Smooth muscle cell (in vitro differentiated cells): Measurements from ENCODE around the gene KATNB1. TPM values are rescaled to one million over a fixed set of nuclear protein-coding genes. Genes with fewer than 3 reads are reported as not detected.

ENCODE experiments used
- DNase-seq: peaks from one replicate; lab custom pipeline; 2025; ENCODE audit not compliant: unreplicated experiment; lab: John Stamatoyannopoulos, UW
- H2AFZ ChIP-seq: fragments of 200-600 bp; sonication (generic); 2 replicates; pipeline ENCODE4 v1.6.0; 2016; ENCODE audit warnings: antibody characterized with exemption, low read depth, mild to moderate bottlenecking
- H3F3A ChIP-seq: fragments of 200-600 bp; sonication (generic); 2 replicates; pipeline ENCODE4 v1.6.0; 2017; ENCODE audit warnings: antibody characterized with exemption, low read depth
- H3K27ac ChIP-seq: fragments of 200-600 bp; sonication (generic); 2 replicates; pipeline ENCODE4 v1.5.1; 2016; ENCODE audit warnings: low read depth, mild to moderate bottlenecking
- H3K27me3 ChIP-seq: fragments of 200-600 bp; sonication (generic); 2 replicates; pipeline ENCODE4 v1.6.1; 2016; ENCODE audit warnings: low read depth, mild to moderate bottlenecking
- H3K36me3 ChIP-seq: fragments of 200-600 bp; sonication (generic); 2 replicates; pipeline ENCODE4 v1.5.1; 2016; ENCODE audit warnings: low read depth
- H3K4me1 ChIP-seq: fragments of 200-600 bp; sonication (generic); 2 replicates; pipeline ENCODE4 v1.5.1; 2016; ENCODE audit warnings: low read depth
- H3K4me2 ChIP-seq: fragments of 200-600 bp; sonication (generic); 2 replicates; pipeline ENCODE4 v1.6.0; 2016; ENCODE audit warnings: mild to moderate bottlenecking
- H3K4me3 ChIP-seq: fragments of 200-600 bp; sonication (generic); 2 replicates; pipeline ENCODE4 v1.5.1; 2016; ENCODE audit warnings: mild to moderate bottlenecking
- H3K79me2 ChIP-seq: fragments of 200-600 bp; sonication (generic); 2 replicates; pipeline ENCODE4 v1.6.0; 2016; ENCODE audit warnings: low read depth, mild to moderate bottlenecking
- H3K9ac ChIP-seq: fragments of 200-600 bp; sonication (generic); 2 replicates; pipeline ENCODE4 v1.6.0; 2016; ENCODE audit warnings: low read depth
- H3K9me3 ChIP-seq: fragments of 200-600 bp; sonication (generic); replicated peaks from 2 replicates; pipeline ENCODE4 v1.5.1; 2016; ENCODE audit warnings: low read depth
- H4K20me1 ChIP-seq: fragments of 200-600 bp; sonication (generic); 2 replicates; pipeline ENCODE4 v1.6.0; 2016; ENCODE audit warnings: low read depth
- CTCF ChIP-seq: fragments of 200-600 bp; sonication (generic); IDR thresholded peaks from 2 replicates; pipeline ENCODE4 v1.5.1; 2017; ENCODE audit warnings: borderline replicate concordance, mild to moderate bottlenecking, antibody characterized with exemption; ENCODE audit not compliant: insufficient read depth, poor library complexity, severe bottlenecking
- WGBS: methylation state at CpG from one replicate; pipeline ENCODE4 v1.1.7; 2016; ENCODE audit warnings: low lambda C conversion rate; 5-methylcytosine and 5-hydroxymethylcytosine counted together
- polyA plus RNA-seq: library from polyadenylated mRNA; unstranded; fragments of >200 nt; fragmentation: Nextera tagmentation; extraction: Ambion mirVana; gene quantifications from 2 replicates; pipeline ENCODE4 v1.2.1, GENCODE V29; 2016
- total RNA-seq: library from RNA; depleted of rRNA; stranded (reverse); fragments of >200 nt; gene quantifications from 2 replicates; pipeline ENCODE4 v1.2.3, GENCODE V29; 2014

KATNB1 gene
- total and polyA plus RNA-seq, 2 experiments from 2014 or later = 11.9 to 23.6 TPM

GRCh38 chr16:57761957-57762356 lies 26.4 kb downstream of the KATNB1 start:
- Histone ChIP-seq H3K4me1 (no peaks in the 10 kb centered on the region), H3K27me3 (no peaks in the 10 kb centered on the region), H3F3A (no peaks in the 10 kb centered on the region), H3K9me3 (no peaks in the 10 kb centered on the region), H3K36me3 (no peaks in the 10 kb centered on the region), H4K20me1 (peaks cover 12% of the 10 kb centered on the region), H3K79me2 (no peaks in the 10 kb centered on the region), H3K4me3 (no peak overlapping the region), H2AFZ (no peak overlapping the region), H3K4me2 (no peak overlapping the region), H3K9ac (no peak overlapping the region), H3K27ac (no peak overlapping the region)
- WGBS = 96% methylated on average over 12 of the region's 12 CpGs
- TF ChIP-seq CTCF = no peak
- DNase-seq = no peak

- H3K27ac ChIP-seq = no peak overlapping the region
- peaks cover 10% of the 10 kb centered on the region for H4K20me1 ChIP-seq
- TF ChIP-seq CTCF = no peak
- no peak overlapping the region for H3K4me2 ChIP-seq
- no peak overlapping the region for H3K9ac ChIP-seq
- H3K4me1 ChIP-seq = no peaks in the 10 kb centered on the region
- no peaks in the 10 kb centered on the region for H3K27me3 ChIP-seq
- WGBS = 84% methylated on average over 15 of the region's 15 CpGs
- no peaks in the 10 kb centered on the region for H3F3A ChIP-seq
- no peaks in the 10 kb centered on the region for H3K79me2 ChIP-seq
- H3K4me3 ChIP-seq = no peak overlapping the region
- DNase-seq = no peak
- no peaks in the 10 kb centered on the region for H3K36me3 ChIP-seq
- H3K9me3 ChIP-seq = no peaks in the 10 kb centered on the region
- no peak overlapping the region for H2AFZ ChIP-seq
Observed at GRCh38 chr16:57762365-57763040, 26.9 kb downstream of the KATNB1 start.

- Histone ChIP-seq H2AFZ (no peak overlapping the region), H3K4me1 (no peaks in the 10 kb centered on the region), H3F3A (no peaks in the 10 kb centered on the region), H3K36me3 (no peaks in the 10 kb centered on the region), H3K79me2 (no peaks in the 10 kb centered on the region), H3K4me3 (no peak overlapping the region), H3K27me3 (no peaks in the 10 kb centered on the region), H3K9ac (no peak overlapping the region), H3K4me2 (no peak overlapping the region), H4K20me1 (peaks cover 10% of the 10 kb centered on the region), H3K27ac (no peak overlapping the region), H3K9me3 (no peaks in the 10 kb centered on the region)
- no peak for DNase-seq
- 93% methylated on average over 13 of the region's 14 CpGs for WGBS
- no peak for TF ChIP-seq CTCF
Observed at GRCh38 chr16:57763285-57764005, 27.9 kb downstream of the KATNB1 start.
